ENCODE measurements around the gene ZFYVE21.
"Not testable (repeated sequence)": the region's sequence is repeated elsewhere in the genome, so short reads cannot be mapped to it uniquely, and the experiment has no call there.

ZFYVE21 gene

DNA sequence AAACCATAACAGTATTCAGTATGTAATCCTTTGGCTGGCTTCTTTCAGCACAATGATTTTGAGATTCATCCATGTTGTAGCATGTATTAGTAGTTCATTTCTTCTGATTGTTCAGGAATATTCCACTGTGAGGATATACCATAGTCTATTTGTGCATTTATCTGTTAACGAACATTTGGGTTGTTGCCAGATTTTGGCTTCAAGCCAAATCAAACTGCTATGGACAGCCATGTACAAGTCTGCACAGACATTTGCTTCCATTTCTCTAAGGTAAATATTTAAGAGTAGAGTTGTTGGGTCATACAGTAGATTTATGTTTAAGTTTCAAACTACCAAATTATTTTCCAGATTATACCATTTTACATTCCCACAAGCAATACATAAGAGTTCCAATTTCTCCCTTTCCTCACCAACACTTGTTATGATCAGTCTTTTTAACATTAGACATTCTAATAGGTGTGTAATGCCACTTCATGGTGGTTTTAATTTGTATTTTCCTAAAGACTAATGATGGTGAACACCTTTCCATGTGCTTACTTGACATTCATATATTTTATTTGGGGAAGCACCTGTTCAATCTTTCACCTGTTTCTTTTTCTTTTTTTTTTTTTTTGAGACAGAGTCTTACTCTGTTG lies 56.6 kb downstream of the ZFYVE21 start:
- no peak for DNase-seq

DNA sequence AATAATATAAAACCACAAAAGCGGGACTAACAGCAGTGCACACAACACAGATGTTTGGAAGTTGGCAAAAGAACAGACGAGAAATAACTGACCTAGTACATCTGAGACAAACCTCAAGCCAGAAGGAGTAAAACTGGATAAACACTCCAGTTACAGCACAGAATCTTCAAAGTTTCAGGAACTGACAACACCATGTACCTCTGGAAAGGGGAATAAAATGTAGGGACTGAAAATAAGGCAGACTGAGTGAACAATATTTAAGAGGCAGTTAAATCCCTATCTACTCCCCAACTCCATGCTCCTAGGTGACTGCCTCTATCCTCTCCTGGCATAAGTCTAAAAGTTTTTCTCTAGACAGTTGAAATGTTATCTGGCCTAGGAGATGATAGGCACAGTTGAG lies 57.9 kb downstream of the ZFYVE21 start:
- no peak for DNase-seq

DNA sequence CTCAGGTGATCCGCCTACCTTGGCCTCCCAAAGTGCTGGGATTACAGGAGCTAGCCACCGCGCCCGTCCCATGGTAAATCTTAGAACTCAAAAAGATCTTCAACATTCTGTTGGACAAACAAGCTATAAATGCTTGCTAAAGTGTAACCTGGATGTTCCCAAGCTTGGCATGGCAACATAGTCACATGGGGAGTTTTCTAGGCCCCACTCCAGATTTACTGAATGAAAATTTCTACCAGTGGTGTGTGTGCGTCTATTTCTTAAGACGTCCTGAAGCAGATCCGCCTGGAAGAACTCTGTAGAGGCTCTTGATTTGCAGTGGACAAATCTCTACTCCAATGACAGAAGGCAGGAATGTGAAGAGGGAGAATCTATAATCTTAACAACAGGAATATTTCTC lies 59.9 kb downstream of the ZFYVE21 start:
- DNase-seq: no peak

DNA sequence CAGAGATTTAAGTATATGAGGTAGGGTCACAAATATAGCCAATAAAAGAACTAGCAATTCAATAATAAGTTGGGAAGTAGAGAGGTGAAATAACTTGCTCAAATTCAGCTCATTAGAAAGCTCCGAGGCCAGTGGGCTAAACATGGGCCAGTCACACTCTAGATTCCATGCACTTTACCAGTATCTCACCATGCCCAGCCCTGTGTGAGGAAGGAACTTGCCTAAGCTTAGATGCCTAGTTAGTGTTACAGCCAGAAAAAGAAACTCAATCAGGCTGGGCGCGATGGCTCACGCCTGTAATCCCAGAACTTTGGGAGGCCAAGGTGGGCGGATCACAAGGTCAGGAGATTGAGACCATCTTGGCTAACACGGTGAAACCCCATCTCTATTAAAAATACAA lies 60.7 kb downstream of the ZFYVE21 start:
- DNase-seq: not testable (repeated sequence)

DNA sequence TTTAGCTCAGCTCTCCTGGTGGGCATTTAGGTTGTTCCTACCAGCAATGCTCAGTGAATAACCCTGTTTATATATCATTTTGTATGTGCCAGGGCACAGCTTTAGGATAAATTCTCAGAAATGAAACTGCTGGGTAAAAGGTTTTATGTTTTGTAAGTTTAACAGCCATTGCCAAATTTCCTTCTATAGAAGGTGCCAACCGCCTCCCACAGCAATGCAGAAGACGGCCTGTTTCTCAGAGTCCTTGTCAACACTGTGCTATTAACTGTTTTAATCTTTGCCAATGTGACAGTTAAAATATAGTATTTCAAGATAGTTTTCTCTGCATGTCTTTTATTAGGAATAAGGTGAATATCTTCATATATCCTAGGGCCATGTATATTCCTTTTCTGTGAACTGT lies 66.8 kb downstream of the ZFYVE21 start:
- no peak for DNase-seq

Data from kidney glomerular epithelial cell (primary cell).